GM18511 (cell line): ENCODE data around the gene VSIG10L2.
"Not testable (repeated sequence)": the region's sequence is repeated elsewhere in the genome, so short reads cannot be mapped to it uniquely, and the experiment has no call there.

ENCODE experiments used
- ATAC-seq: cut with Tn5 transposase; IDR thresholded peaks from one replicate; pipeline ENCODE4 v1.9.1; 2021; ENCODE audit warnings: mild to moderate bottlenecking, moderate library complexity; ENCODE audit not compliant: unreplicated experiment

The VSIG10L2 gene

DNA sequence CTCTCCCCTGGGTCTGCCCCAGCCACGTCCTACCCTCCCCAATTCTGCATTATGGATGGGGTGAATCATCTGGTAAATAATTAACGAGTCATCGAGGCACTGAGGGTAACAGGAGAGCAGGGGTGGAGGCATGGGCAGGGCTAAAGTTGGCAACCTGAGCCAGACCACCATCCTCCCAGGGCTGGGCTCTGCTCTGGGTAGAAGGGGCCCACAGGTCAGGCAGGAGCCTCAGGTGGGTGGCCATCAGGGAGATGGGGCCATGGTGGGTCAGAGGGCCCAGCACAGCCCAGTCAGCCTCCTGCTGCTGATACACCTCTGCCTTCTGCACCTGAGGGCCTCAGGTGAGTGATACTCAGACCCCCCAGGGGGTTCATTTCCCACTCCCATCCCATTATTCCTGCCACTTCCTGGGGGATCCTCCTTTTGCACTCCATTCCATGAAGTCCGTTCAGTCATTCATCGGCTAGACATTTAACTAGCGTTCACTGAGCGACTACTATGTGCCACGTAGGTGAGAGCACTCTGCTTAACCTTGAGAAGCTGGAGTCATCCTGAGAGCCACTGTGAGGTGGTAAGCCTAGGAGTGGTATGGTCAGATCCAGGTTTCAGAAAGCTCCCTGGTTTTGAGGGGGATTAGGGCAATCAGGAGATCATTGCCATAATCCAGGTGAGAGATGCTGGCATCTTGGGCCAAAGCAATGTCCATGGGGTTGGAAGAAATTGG, at the start of gene VSIG10L2:
TSS of gene VSIG10L2 (plus strand) at position 248 of the 724 bp plus-strand sequence. CDS start at position 260, 12 bp downstream.
- no peak for ATAC-seq

DNA sequence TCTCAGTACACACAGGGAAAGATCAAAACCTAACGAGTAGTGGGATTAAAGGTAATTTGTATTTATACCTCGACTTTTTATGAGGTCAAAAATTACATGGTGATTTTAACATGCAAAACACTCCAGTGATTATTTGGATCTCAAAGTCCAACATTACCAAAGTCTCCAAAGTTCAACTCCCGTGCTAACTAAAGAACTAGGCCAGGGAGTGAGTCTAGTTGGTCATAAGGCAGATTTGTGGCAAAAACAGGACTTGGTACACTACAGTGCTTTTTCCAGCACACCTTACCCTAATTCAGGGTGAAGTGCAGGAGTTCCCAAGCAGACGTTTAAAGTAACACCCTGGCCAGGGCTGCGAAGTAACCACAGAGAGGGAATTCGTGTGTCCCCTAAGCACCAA, 44.0 kb upstream of the VSIG10L2 start:
- ATAC-seq, result no peak

DNA sequence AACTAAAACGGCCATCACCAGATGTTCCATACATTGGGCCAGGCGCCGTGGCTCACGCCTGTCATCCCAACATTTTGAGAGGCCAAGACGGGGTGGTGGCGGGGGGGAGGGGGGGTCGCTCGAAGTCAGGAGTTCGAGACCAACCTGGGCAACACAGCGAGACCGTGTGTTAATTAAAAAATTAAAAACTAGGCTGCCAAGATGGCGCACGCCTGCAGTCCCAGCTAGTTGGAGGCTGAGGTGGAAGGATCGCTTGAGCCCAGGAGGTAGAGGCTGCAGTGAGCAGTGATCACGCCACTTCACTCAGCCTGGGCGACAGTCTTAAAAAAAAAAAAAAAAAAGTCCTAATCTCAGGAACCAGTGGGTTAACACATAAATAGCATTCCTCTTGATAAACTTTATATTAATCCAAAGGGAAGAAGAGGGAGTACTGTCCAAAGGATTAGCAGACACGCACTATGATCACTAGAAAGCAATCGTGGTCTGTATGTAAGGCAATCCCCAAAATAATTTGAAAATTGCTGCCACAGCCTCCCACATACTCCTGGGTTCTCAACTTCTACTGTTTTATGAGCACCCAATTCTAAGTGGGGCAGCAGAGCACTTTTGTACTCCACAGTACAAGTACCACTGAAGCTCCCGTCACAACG, 43.4 kb upstream of the VSIG10L2 start:
- ATAC-seq, result no peak

DNA sequence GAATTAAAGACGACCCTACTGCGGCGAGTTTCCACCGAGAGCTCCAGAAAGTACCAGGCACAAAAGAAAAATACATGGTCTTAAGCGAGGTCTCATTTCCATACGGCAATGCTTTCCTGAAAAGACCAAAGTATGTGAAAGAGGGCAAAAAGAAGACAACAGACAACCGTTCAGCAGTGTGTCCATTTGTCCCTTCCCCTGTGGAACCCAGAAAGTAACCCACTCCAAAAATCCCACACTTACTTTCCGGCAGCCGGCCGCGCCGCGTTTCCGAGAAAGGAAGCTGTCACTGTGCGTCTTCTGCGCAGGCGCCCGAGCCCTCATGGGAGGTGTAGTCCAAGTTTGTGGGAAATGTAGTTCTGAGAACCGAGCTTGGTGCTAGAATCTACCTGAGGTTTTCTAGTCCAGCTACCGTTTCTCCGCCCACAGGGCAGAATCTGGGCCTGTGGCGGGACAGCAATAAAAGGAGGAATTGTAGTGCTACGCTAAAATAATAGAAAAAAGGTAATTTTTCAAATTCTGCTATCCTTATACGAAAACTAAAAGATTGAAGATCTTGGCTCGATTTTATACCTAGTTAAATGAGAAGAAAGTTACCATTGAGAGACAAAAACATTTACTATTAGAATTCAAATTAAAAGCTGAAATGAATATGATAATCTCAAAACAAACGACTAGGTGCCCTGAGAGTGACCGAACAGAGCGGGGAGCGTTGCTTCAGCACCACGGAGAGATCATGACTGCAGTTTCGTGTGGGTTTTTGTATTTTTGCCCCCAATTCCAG, 42.7 kb upstream of the VSIG10L2 start, which contains the start of gene PUS3:
TSS of gene PUS3 (minus strand) at position 280 of the 784 bp plus-strand sequence. CDS start 6,922 bp downstream, outside the sequence.
- peak; percentile 99 for ATAC-seq

DNA sequence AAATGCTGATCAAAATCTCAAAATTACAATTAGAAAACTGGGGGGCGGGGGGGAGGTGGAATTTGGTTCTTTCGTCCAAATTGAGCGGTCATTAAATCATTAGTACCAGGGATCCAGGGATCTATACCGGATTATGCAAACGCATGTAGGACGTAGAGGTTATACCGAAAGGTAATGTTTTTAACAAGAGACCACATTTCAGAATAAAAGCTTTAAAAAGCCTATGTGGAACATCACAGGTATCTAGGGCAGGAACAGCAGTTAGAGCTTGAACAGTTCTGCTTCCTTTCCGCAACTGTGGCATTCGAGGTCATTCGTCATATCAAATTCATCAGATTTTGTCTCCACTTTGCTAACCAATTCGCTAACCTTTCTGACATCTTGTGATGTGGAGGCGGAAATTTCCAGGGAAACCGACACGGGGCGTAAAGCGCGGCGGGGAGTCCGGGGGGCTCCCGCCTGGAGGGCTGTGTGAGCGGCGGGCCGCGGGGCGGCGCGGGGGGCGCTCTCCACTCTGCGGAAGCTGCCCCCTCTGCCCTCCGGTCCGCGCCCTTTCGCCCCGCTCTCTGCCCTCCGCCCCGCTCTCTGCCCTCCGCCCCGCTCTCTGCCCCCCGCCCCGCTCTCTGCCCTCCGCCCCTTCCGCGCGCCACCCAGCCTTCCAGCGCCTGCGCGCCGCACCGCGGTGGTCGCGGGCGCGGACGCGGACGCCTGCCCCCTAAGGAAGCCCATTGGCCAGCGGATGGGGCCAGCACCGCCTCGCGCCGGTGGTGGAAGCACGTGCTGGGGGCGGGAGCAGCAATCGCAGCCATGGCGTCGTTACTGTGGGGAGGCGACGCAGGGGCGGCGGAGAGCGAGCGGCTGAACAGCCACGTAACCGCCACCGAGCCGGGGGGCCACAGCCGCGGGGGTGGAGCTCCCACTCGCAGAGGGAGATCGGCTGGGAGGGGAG, 41.9 kb upstream of the VSIG10L2 start, which contains the start of gene DDX25:
TSS of gene DDX25 (plus strand) at position 798 of the 949 bp plus-strand sequence. CDS start at position 808, 10 bp downstream.
- no peak for ATAC-seq

DNA sequence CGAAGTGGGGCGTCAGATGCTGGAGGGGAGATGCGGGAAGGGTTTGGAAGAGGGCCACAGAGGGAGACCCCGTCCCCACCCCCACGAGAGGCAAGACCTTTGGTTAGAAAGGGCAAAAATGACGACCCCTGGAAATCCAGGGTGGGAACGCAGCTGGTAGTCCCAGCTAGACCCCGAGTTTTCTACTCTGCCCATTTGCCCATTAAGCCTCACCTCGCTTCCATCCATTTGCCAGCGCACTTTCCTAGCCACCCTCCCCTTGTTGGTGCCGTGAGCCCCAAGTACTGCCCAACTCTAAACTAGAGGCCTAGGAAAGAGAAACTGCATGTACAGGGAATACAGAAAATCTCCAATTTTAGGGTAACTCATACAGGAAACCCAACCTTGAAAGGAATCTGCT, 41.2 kb upstream of the VSIG10L2 start:
- ATAC-seq, result no peak

DNA sequence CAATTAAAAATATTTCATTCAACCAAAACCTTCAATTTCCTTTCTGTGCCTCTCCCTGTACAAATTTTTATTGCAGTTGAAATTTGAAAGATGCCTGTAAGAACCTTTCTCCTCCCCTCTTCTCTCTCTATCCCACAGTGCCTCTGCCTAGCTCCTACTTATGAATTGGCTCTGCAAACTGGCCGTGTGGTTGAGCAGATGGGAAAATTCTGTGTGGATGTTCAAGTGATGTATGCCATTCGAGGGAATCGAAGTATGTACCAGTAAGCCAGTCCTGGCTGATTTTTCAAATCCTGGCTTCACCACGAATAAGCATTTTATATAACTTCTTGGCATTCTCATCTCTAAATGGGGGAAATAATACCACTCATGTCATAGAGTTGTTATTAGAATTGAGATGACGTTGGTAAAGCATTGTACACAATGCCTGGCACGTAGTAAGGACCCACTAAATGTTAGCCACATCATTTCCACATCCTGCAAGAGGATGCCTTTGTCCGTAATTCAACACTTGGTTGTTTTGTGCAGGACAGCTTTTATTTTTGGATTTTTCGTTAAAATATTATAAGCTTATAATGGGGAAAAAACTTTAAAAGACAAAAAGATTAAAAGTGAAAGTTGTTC, 35.5 kb upstream of the VSIG10L2 start:
- ATAC-seq, result no peak

DNA sequence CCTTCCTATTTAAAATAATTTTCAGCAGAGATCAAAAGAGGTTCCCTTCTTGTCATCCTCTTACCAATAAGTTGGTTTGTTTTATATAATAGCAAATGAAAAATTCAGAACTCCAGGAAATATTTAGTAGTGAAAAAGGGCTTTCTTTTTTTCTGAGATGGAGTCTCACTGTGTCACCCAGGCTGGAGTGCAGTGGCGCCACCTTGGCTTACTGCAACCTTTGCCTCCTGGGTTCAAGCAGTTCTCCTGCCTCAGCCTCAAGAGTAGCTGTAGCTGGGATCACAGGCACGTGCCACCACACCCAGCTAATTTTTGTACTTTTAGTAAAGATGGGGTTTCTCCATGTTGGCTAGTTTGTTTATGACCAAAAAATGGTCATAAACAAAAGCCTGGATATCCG, 31.2 kb upstream of the VSIG10L2 start:
- ATAC-seq, result not testable (repeated sequence)

DNA sequence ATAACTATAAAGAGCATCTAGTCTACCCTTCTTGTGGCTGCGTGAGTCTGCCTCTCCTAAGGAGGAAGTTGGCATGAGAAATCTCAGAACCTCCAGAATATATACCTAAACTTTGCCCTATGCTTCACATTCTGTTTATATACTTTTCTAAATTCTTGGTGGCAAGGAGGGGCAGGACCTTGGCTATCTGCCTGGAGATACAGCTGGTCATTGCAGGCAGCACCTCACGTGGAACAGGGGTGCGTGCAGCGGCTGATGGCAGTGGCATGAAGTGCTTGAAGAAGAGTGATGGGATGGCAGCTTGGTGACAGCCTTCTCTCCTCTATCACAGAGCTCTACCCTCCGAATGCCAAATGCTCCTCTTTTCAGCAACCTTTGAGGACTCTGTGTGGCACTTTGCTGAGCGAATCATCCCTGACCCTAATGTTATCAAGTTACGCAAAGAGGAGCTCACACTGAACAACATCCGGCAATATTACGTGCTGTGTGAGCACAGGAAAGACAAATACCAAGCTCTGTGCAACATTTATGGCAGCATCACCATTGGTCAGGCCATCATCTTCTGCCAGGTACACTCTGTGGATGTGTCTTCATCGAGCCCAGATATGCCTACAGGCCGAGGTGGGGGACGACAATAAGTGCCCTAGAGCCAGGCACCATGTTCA, 29.0 kb upstream of the VSIG10L2 start:
- no peak for ATAC-seq

DNA sequence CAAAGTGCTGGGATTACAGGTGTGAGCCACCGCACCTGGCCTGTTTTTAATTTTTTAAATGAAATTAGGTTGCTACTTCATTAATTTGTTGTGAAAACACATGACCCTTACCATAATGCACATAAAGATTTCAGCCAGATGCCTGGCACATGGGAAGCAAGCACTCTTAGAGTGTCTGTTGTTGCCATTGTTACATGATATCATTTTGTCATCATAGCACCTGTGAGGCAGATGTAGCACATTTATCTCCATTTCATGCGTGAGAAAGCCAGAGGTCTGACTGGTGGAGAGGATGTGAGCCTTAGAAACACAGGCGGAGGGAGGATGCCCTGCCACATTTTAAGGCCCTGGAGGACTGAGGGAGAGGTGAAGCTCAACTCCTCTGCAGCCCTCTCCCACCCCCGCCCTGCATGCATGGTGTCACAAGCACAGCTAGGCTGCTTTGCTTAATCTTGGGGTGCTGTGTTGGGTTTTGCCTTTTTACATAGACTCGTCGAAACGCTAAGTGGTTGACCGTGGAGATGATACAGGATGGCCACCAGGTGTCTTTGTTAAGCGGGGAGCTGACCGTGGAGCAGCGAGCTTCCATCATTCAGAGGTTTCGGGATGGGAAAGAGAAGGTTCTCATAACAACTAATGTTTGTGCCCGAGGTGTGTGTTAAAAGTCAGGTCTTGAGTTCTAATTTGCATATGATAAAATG, 27.6 kb upstream of the VSIG10L2 start:
- no peak for ATAC-seq

DNA sequence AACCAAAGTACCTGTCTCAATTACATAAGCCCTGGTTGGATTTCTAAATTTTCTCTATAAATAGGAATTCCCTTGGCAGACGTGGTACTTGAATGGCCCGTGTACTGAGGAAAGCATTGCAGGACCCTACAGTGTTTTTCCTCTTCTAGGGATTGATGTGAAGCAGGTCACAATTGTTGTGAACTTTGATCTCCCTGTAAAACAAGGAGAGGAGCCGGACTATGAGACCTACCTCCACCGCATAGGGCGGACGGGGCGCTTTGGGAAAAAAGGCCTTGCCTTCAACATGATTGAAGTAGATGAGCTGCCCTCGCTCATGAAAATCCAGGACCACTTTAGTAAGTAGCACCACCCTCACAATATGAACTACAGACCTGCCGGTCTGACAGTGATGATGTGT, 24.8 kb upstream of the VSIG10L2 start:
- no peak for ATAC-seq

DNA sequence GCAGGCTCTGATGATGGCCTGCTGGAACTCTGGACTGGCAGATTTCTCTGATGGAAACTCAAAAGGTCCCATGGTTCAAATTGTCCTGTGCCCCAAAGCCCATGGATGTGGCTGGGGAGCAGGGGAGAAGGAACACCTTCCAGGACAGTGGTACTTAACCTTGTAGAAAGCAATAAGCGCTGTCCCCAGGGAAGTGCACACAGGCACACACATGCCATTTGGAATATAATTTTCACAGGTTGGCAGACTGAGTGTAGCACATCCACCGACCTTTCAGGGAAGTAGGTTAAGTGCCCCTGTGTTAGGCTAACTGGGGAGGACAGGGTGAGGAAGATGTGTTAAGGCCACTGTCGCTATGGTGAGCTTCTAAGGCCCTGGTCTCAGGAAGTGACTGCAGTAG, 23.7 kb upstream of the VSIG10L2 start:
- ATAC-seq, result no peak

DNA sequence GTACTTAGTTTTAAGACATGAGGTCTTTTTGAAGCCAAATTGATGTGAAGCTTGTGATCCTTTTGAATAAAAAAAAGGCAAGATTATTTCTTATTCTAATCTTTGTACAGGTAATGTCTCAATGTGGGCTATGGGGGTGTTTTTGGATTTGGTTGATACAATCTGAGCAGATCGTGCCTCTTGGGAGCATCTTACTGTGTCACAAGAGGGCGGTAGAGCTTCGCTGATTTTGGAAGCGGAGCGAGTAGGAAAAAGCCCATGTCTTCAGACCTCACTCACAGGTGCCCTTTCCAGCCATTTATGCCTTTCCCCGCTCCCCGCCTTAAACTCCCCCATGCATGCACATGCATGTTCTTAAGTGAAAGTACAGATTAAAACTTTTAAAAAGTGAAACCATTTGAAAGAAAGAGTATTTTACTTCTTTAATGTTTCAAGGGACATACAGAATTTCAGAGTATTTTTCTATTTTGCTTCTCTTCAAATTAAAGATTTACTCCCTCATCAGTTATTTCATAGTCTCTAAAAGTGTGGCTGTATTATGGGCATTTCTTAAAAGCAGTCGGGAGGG, 22.7 kb upstream of the VSIG10L2 start:
- peak; percentile 72 for ATAC-seq

DNA sequence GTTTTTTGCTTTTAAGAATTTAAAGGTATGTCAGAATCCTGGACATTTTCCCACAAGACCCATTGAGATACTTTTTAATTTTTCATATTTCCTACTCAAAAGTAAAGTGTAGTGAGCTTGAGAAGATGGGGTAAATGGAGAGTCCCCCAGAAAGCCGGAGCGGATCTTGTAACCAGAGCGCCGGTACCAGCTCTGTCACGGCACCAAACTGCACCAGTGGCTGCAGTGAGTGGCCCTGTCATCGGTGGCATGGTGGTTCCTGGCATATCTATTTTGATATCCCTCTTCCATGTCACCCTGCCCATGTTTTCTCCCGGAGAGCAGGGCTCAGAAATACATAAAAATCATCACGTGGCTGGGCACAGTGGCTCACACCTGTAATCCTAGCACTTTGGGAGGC, 22.2 kb upstream of the VSIG10L2 start:
- ATAC-seq, result no peak

DNA sequence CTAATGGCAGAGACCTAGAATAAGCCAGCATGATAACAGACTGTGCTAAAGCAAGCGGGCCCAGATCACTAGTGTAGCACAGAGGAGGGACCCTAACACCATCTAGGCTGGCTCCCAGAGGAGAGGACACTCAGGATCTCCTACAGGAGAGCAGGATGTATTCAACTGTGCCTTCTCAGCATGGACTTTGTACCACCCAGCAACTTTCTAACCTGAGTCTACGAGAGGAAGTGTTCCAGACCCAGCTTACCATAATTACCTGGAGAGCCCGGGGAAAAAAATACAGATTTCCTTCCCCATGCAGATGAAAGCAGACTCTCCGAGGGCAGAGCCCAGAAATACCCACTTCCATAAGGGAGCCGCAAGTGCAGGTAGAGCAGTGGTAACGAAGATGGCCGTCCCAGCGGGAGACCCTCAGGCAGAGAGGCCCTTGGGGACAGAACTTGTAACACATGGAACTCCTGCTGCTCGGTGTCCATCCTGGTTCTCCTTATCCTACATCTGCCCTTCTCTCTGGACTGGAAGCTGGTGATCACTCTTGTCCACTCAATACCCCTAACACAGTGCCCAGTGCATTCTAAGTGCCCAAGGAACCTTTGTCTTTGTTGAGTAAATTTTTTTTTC, 21.3 kb upstream of the VSIG10L2 start:
- ATAC-seq, result no peak

DNA sequence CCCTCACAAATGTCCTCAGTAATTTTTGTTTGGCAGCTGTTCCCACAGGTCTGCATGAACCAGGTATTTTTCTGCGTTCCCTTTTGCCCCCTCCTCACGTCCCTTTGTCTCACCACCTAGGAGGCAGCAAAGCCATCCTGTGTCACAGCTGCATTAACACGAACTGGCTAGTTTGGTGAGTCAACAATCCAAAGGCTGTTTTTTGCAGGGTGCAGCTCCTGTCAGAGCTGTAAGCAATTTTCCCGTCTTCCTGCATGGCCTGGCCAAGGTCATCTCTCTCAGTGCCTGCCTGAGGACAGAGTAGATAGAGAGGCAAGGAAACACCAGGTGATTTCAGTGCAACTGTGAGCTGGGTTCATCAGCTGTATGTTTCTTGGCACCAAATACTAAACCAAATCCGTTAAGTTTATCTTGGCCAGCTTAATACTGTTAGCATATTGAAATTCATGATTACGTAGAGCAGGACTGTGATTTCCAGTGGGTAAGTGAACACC, 20.6 kb upstream of the VSIG10L2 start:
- ATAC-seq, result no peak

DNA sequence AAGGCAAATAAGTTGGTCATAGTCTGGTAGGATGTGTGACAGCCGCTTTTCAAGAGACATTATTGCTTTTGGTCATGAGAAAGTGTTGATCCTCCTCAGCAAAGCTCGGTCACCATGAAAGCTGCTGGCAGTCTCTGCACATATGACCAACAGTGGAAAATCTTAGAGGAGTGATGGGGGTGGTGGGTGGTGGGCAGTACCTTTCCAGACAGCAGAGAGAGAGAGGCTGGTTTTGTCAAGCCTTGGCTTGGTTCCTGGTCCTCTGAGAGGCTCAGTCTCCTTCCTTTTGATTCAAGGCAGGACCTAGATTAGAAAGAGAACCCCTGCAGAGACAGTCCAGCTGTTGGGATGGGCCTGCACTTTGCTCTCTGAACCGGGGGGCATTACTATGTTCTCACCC, 20.0 kb upstream of the VSIG10L2 start:
- ATAC-seq, result no peak

DNA sequence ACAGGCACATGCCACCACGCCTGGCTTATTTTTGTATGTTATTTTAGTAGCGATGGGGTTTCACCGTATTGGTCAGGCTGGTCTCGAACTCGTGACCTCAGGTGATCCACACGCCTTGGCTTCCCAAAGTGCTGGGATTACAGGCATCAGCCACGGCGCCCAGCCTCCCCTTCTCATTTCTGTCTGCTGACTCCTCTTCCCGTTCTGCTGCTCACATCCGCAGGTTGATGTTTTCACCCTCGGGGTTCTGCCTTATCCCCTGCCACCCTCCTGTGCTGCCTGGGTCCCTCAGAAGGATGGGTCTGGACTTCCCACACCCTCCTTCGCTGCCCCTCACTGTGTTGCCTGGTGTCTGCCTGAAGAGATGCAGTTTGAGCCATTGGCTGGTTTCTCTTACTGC, 19.2 kb upstream of the VSIG10L2 start:
- ATAC-seq, result no peak
